Progenitor cell of endocrine pancreas (in vitro differentiated cells): ENCODE data around the gene WDR37. TPM values are rescaled to one million over a fixed set of nuclear protein-coding genes. Genes with fewer than 3 reads are reported as not detected.

Experiments
- DNase-seq: peaks from one replicate; pipeline ENCODE4 v3.0.0; 2021; ENCODE audit warnings: low spot score; ENCODE audit not compliant: unreplicated experiment
- H3K27ac Mint-ChIP-seq: 2 replicates; pipeline ENCODE4 v1.8.0; 2021; ENCODE audit warnings: mild to moderate bottlenecking, moderate library complexity, mixed read lengths
- H3K27me3 Mint-ChIP-seq: 2 replicates; pipeline ENCODE4 v1.8.0; 2021; ENCODE audit warnings: mixed read lengths
- H3K36me3 Mint-ChIP-seq: 2 replicates; pipeline ENCODE4 v1.8.0; 2022; ENCODE audit warnings: mixed read lengths; ENCODE audit not compliant: insufficient read depth
- H3K4me1 Mint-ChIP-seq: 2 replicates; pipeline ENCODE4 v1.8.0; 2021; ENCODE audit warnings: low read depth, mixed read lengths
- H3K4me3 Mint-ChIP-seq: 2 replicates; pipeline ENCODE4 v1.8.0; 2021; ENCODE audit warnings: low read depth, mild to moderate bottlenecking, moderate library complexity, mixed read lengths
- H3K9me3 Mint-ChIP-seq: 2 replicates; pipeline ENCODE4 v1.8.0; 2021; ENCODE audit warnings: low read depth, mixed read lengths
- CTCF ChIP-seq: fragments of 200-600 bp; sonication (generic); IDR thresholded peaks from one replicate; pipeline ENCODE4 v1.5.0; 2021; ENCODE audit warnings: antibody characterized with exemption, mild to moderate bottlenecking; ENCODE audit not compliant: unreplicated experiment
- total RNA-seq: library from RNA; stranded (reverse); gene quantifications from 2 replicates; pipeline ENCODE4 v1.2.1, GENCODE V29; 2021

Gene WDR37
- total RNA-seq, 1 donor from 2014 or later: 18.7 TPM

- H3K4me3 Mint-ChIP-seq: no peak overlapping the region
- peaks cover 6% of the 10 kb centered on the region for H3K4me1 Mint-ChIP-seq
- H3K27ac Mint-ChIP-seq: peak overlapping the region; percentile 39
- no peaks in the 10 kb centered on the region for H3K27me3 Mint-ChIP-seq
- no peaks in the 10 kb centered on the region for H3K9me3 Mint-ChIP-seq
- no peak for TF ChIP-seq CTCF
- no peak for DNase-seq
- peaks cover 33% of the 10 kb centered on the region for H3K36me3 Mint-ChIP-seq
Measured at GRCh38 chr10:1102416-1102815, 46.2 kb downstream of the WDR37 start.

- no peak for DNase-seq
- Mint-ChIP-seq H3K27ac (peak overlapping the region; percentile 39), H3K9me3 (no peaks in the 10 kb centered on the region), H3K27me3 (no peaks in the 10 kb centered on the region), H3K4me3 (no peak overlapping the region), H3K36me3 (peaks cover 37% of the 10 kb centered on the region), H3K4me1 (peaks cover 6% of the 10 kb centered on the region)
- TF ChIP-seq CTCF: no peak
Measured at GRCh38 chr10:1102831-1103230, 46.6 kb downstream of the WDR37 start.

- no peak for DNase-seq
- no peak overlapping the region for H3K27ac Mint-ChIP-seq
- H3K9me3 Mint-ChIP-seq: no peaks in the 10 kb centered on the region
- peaks cover 6% of the 10 kb centered on the region for H3K4me1 Mint-ChIP-seq
- H3K27me3 Mint-ChIP-seq: no peaks in the 10 kb centered on the region
- H3K4me3 Mint-ChIP-seq: no peak overlapping the region
- H3K36me3 Mint-ChIP-seq: peaks cover 39% of the 10 kb centered on the region
- TF ChIP-seq CTCF: no peak
Measured at GRCh38 chr10:1103551-1103950, 47.4 kb downstream of the WDR37 start.

- no peak for DNase-seq
- Mint-ChIP-seq H3K4me3 (no peak overlapping the region), H3K9me3 (no peaks in the 10 kb centered on the region), H3K4me1 (peaks cover 6% of the 10 kb centered on the region), H3K27ac (no peak overlapping the region), H3K36me3 (peaks cover 39% of the 10 kb centered on the region), H3K27me3 (no peaks in the 10 kb centered on the region)
- TF ChIP-seq CTCF: no peak
Measured at GRCh38 chr10:1104971-1105370, 48.8 kb downstream of the WDR37 start.

- no peak for DNase-seq
- Mint-ChIP-seq H3K27ac (no peak overlapping the region), H3K36me3 (peaks cover 48% of the 10 kb centered on the region), H3K9me3 (no peaks in the 10 kb centered on the region), H3K4me1 (peaks cover 6% of the 10 kb centered on the region), H3K4me3 (no peak overlapping the region), H3K27me3 (no peaks in the 10 kb centered on the region)
- TF ChIP-seq CTCF: no peak
Measured at GRCh38 chr10:1107004-1107403, 50.8 kb downstream of the WDR37 start.

- H3K27ac Mint-ChIP-seq: no peak overlapping the region
- TF ChIP-seq CTCF: no peak
- H3K36me3 Mint-ChIP-seq: peaks cover 50% of the 10 kb centered on the region
- no peaks in the 10 kb centered on the region for H3K9me3 Mint-ChIP-seq
- no peaks in the 10 kb centered on the region for H3K27me3 Mint-ChIP-seq
- DNase-seq: no peak
- H3K4me3 Mint-ChIP-seq: no peak overlapping the region
- peaks cover 2% of the 10 kb centered on the region for H3K4me1 Mint-ChIP-seq
Measured at GRCh38 chr10:1107679-1108078, 51.5 kb downstream of the WDR37 start.
